Measurements from ENCODE around the gene DNM3.

Gene DNM3

GRCh38 chr1:172448995-172449584, 607.8 kb downstream of the DNM3 start:
- DNase-seq: peak; percentile 70

DNA sequence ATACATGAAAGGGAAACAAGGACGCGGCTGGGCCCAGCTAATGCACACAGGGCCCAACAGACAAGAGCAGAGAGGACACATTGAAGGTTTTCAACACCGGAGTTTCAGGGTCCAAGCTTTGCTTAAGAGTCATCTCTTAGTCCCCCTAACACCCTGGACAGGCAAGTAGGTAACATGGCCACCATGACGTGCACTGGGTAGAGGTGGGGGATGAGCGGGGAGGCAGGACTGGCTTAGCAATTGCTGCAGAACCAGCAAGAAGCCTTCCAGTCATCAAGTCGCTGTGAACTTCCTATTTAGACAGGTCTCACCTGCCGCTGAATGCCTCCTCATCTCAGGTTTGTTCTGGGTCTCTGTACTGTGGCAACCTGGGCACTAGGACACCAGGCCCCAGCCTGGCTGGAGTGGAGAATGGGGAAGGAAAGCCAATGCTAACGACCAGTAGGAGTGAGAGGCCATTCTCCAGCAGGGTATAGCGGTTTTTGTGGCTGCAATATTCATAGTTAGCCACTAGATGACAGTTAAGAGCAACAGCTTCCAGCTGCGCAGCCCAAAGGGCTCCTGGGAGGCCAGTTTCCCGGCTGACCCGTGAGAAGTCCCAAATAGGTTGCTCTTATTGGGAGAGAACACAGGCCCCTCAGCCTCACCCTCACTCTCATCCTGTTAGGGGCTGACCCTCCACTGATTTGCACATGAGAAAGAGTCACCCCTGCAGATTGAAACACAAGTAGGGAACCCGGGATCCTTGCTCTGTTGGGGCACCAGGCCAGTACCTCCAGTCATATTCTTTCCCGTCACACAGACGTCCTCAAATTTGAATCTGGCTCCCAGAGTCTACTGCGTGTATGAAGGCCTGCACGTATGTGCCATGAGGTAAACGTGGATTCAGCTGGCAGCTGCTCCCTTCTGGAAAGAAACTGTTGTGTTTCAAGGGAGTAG, 608.6 kb downstream of the DNM3 start:
- DNase-seq: peak; percentile 68

DNA sequence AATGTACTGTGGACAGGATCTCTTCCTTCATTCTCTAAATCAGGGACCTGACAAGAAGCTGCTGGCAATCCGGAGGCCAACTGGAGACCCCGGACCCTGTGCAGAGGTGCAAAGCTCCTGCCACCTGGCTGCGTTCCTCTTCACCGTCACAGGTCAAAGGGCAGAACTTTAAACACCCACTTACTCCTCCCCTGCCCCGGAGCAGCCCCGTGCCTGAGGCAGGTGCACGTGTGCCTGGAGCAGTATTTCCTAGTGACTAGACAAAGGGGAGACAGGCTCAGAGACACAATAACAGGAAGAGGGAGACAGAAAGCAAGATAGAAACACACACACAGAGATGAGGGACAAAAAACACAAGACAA, 609.2 kb downstream of the DNM3 start:
- peak; percentile 13 for DNase-seq

DNA sequence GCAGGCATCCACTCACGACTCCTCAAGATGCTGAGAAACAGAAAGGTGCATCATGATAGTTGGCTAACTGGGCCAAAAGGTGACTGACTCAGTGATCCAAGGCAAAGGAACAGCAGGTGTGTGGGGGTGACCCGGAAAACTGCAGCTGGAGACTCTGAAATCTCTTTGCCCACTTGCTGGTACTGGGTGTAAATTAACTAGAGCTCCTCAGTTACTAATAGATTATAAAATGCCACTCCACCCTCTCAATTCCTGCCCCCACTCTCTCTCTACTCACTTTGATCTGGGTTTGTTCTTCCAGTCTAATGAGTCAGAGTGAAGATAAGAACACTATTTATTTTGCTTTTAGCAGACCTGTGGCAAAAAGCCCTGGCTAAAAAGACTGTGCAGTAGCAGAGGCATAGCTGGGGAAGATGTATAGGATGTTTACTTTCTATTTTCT, 609.7 kb downstream of the DNM3 start:
- peak; percentile 70 for DNase-seq

GRCh38 chr1:172452536-172453152, 611.3 kb downstream of the DNM3 start:
- DNase-seq: no peak

DNA sequence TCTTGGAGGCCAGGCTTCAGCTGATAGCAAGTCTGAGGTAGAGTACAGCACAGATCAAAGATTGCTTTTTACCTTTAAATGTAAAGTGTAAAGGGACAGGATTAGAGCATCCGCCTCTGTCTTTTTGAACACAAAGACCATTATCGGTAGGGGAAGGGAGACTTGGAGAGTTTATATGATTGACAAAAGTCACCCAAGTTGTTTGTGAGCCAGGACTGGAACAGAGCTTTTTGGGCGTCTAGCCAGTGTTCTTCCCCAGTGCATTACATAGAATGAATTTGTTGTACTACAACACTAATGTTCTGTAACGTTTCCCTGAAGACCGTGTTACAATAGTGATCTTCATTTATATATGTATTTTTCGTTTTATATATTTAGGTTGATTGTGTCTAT, 611.9 kb downstream of the DNM3 start:
- no peak for DNase-seq

- DNase-seq: no peak
These were observed 612.3 kb downstream of the DNM3 start for GRCh38 chr1:172453607-172454006.

- DNase-seq: no peak
These were observed 614.2 kb downstream of the DNM3 start for GRCh38 chr1:172455451-172455850.

DNA sequence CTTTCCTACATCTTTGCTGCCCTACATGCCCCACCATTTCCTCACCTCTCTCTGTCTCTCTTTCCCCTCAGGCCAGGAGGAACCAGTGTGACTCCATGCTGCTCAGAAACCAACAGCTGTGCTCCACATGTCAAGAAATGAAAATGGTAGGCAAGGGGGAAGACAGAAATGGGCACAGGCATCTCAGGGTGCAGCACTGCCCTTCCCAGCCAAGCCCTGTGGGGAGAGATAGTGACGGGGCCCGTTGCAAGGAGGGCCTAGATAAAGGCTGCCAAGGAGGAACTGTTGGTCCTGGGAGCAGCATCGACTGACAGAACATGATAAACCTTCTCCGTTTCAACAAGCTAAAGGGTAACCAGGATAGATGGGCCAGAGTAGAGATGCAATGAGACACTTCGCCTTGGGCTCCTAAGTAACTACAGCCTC, 615.1 kb downstream of the DNM3 start:
- no peak for DNase-seq

- no peak for DNase-seq
These were observed 616.3 kb downstream of the DNM3 start for GRCh38 chr1:172457479-172458130.

GRCh38 chr1:172460177-172460576, 618.9 kb downstream of the DNM3 start:
- no peak for DNase-seq

GRCh38 chr1:172460887-172461315, 619.6 kb downstream of the DNM3 start:
- DNase-seq: no peak
